Activated effector memory CD4-positive, alpha-beta T cell treated with Interleukin-2 at 50 U/mL for 16 hours (primary cell): ENCODE results near the gene MEF2A.

Source experiments
- DNase-seq: peaks from one replicate; pipeline ENCODE4 v3.0.0-alpha.2; 2020

MEF2A gene

DNA sequence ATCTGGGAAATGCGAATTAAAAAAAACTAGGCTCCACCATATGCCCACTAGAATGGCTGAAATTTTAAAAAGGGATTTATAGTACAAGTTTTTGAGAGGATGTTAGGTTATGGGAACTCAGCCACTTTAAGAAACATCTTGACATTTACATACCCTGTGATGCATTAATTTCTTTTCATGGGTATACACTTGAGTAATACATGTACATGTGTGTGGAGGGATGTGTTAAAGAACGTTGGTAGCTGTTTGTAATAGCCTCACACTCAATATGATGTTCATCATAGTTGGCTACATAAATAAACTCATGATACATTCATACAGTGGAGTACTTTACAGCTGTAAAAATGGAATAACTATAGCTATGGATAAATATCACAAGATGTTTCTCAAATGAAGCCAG is 40.9 kb downstream of the MEF2A start:
- DNase-seq = no peak

DNA sequence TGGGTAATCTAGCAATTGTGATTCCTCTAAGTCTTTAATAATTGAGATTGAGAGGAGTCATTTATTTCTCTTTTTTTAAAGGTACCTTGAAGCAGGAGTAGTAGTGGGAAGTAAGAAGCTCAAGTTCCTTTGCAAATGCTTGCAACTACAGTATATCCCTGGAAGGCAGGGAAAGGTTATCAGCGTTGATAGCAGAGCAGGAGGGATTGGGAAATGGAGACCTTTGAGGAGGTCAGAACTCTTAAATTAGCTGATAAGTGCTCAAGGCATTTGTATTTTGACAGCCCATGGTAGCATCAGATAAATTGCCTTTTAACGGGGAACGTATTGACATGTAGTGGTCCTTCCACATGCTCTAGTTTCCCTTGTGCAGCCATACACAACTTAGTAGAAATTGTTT is 47.7 kb downstream of the MEF2A start:
- no peak for DNase-seq

DNA sequence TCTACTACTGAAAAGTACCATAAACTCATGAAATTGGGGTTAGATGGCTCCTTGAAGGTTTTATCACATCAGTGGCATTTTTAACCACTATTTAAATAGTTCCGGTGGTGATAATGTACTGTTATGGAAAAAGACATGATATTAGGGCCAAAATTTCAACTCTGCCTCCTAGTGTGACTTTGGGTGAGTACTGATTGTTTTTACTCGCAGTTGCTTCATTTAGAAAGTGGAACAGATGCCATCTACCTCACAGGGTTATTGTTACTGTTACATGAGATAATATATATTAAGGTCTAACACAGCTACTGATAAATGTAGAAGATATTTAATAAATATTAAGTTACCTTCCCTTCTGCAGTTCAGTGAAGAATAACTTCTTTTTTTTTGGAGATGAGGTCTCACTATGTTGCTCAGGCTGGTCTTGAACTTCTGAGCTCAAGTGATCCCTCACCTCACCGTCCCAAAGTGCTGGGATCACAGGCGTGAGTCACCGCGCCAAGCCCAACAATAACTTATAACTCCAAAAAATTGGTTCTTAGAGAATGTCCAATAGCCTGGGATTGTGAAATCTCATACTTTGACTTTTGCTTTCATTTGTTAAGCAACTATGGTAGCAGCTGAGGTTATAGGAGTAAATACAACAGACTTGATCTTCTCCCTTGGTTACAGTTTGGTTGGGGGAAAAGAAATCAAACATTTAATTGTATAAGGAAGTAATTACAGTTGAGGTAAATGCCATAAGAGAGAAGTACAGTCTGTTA is 48.3 kb downstream of the MEF2A start:
- DNase-seq = no peak

DNA sequence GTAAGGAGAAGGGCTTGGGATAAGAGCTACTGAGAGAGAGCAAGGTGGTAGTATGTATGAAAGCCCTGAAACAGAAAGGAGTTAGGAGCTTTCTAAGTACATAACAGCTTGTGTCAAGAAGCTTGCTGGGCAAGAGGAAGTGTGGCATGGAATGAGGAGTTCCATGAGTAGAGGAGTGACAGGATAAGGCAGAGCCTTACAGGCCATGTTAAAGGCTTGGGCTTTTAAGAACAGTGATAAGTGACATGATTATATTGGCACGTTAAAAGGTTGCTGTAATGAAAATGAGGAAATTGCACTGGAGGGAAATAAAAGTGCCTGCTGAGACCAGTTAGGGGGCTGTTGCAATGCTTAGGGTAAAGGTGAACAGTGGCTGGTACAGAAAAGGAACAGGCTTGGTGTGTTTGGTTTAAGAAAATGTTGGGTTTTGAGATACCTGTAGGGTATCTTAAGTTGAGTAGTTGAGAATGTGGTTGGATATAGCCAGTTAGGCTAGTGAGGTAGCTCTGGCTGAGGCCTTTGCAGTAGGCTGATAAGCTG is 49.0 kb downstream of the MEF2A start:
- DNase-seq = no peak

DNA sequence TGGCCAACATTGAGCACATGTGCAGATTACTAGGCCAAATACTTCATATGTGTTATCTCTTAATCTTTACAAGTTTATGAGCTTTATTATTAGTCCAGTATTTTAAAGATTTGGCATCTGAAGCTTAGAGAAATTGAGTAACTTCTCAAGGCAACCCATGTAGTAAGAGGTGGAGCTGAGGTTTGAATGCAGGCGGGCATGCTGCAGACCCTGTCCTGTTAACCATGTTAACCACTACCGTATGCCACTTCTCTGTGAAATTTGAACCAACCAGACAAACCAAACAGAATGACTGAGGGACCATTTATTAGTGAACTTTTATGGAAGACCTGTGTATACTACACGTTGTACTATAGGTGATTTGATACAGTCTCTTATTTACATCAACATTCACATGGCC is 49.7 kb downstream of the MEF2A start:
- DNase-seq = no peak

DNA sequence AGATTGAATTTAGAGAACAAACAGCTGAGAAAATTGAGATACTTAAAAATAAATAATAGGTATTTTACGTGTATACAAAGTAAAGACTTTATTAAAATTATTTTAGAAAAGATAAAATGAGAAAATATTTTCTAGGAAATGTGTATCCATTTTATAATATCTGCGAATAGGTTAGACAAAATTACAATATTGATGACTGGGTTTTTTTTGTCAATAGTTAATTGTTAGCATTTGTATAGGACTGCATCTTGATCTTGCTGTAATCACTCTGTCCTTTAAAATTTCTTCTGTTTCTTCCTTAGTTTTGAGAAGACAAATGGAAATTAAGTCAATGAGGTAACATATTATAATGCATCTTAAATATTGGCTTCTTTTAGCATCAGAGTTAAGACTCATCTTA is 50.3 kb downstream of the MEF2A start:
- DNase-seq = no peak

DNA sequence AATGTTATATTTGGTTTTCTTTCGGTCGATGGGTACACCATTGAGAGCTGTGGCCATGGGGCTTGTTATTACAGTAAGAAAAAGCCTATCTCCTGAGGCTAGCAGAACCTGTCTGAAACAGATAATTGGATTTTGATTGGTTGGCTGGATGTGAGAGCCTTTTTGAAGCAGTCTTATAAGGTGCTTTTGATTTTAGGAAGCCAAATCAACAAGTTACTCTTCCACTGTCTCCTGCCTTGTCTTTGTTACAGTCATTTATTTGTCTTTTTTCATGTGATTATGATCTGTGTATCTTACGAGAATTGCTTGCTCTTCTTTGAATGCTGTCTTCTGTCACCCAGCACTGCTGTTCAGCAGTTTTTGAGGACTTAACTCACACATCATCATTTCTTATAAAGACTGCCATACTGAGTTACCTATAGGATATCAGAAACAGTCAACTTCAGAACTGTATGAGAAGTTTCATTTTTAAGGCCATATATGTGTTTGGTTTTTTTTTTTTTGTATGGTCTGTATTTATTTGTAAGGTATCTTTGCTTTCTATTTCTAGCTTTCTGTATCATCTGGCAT is 51.1 kb downstream of the MEF2A start:
- no peak for DNase-seq

DNA sequence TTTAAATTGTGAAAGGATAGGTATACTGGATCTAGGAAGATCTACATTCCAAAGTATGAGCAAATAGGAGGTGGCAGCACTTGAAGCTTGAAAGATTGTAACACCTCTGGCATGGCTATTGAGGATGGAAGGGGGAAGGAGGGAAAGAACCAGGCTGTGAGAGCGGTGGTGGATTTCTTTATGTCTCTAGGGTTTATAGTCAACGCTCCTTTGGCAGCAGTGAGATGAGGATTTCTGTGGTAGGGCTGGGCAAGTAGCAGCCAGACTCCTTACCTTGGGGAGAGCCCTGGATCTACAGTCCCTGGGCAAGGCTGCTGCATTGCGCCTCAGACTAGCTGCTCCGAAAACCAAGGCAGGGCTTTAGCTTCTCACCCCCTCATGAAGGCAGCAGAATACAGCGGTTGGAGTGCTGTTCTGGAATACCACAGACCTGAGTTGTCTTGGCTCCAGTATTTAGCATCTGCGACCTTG is 53.2 kb downstream of the MEF2A start:
- no peak for DNase-seq

DNA sequence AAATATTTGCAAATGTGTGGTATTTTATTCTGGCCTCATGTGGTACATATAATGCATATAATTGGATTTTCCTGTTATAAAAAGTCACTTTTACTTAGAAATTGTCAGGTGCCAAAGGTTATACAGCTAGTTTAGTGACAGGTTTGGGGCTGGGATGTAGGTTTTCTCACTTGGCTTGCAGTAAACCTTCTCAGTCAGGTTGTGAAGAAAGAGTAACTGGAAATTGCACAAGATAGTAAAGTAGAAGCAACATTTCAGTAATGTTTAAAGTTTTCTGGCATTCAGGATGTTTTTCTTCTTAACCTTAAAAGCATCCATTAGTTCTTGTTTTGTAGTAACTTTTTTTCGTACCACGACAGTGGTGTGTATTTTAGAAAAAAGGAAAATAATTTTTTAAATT is 53.9 kb downstream of the MEF2A start:
- DNase-seq = no peak

DNA sequence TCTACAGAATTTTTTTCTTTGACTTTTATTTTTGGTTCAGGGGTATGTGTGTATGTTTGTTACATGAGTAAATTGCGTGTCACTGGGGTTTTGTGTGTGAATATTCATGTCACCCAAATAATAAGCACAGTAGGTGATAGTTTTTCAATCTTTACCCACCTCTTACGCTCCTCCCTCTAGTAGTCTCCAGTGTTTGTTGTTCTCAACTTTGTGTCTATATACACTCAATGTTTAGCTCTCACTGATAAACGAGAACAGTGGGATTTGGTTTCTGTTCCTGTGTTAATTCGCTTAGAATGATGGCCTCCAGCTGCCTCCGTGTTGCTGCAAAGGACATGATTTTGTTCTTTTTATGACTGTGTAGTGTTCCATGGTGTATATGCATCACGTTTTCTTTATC is 54.4 kb downstream of the MEF2A start:
- no peak for DNase-seq

DNA sequence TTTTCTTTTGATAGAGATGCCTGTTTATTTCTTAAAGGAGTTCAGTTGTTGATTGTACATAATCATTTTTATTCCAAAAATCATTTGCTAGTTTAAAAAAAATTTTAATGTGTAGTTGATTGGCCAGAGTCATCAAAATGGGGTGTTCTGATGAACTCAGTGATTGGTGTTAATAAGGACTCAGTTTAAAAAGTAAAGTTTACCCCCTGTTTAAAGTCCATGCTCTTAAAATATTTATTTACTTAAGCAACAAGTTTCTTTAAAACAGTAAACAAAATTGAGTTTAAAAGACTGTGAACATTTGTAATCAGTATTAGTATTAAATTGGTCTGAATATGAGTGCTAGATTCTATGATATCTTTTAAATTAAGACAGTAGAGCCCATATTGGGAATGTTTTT is 56.0 kb downstream of the MEF2A start:
- no peak for DNase-seq

DNA sequence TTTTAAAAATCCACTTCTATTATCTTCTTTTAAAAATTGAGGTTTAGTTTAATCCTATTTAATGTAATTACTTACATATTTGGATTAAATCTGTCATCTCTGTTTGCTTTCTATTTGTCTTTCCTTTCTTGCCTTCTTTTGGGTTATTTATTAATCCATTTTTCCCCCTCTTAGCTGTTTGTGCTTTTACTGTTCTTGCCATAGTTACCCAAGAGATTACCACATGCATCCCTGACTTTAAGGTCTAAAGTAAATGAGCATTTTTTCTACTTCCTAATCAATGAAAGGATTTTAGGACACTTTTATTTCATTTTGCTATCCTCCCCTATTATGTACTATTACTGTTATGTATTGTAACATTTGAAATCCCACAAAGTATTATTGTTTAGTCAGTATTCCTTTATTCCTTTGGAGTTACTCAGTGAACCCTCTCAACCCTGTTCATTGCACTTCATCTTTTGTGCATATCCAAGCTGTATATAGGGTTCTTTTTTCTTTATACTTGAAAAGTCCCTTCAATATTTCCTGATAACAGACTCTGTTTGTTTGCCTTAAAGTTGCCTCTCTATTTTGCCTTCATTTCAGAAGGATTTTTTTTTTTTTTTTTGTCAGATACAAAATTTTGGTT is 62.7 kb downstream of the MEF2A start:
- no peak for DNase-seq

DNA sequence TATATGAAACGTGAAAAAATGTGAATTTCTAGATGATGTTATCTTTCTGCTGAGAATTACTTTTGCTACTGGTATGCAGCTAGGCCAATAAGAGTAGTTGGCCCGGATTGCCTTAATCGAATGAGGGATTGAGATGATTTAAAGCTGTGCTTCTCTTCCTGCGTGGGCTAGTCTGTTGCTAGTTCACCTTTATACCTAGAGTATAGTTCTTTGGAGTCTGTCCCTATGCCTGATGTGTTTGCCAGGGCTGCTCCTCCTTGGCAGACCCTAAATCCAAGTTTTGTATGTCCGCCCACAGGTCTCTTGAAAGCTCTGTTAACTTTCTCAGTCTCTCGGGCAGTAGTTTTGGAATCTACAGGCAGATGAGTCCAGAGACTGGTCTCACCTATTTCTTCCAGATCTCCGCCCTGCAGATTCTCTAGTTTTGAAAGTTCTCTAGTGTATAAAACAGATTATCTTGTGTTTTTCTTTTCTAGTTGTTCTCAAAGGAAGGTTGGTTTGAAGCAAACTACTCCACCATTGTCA is 64.9 kb downstream of the MEF2A start:
- DNase-seq = no peak

DNA sequence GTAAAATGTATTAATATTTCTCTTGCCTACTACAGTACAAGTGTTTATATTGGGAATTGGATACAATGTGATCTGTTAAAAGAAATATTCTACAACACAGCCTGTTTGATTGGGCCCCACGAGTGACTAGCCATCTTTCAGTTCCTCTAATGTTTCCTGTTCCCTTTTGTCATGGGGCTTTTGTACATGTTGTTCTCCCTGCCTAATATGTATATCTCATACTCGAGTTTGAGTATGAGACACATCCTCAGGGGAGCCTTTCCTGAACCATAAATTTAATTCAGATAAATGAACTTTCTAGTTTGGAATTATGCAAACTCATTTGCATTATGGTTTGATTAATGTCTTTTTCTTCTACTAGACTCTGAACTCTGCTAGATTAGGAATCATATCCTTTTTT is 65.5 kb downstream of the MEF2A start:
- no peak for DNase-seq

DNA sequence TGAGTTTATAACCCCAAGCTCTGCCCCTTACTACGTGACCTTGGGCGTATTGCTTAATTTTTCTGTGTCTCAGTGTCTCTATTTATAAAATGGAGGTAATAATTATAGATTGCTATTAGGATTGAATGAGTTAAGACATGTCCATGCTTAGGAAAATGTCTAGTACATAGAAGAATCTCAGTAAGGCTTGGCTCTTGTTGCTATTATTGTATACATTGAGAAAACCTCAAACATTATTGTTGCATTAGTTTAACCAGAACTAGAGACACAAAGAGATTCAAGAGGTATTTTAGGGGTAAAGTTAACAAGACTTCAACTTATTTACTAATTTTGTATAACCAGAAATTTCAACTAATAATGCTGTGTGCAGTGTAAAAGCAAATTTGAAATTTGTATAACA is 66.7 kb downstream of the MEF2A start:
- no peak for DNase-seq

DNA sequence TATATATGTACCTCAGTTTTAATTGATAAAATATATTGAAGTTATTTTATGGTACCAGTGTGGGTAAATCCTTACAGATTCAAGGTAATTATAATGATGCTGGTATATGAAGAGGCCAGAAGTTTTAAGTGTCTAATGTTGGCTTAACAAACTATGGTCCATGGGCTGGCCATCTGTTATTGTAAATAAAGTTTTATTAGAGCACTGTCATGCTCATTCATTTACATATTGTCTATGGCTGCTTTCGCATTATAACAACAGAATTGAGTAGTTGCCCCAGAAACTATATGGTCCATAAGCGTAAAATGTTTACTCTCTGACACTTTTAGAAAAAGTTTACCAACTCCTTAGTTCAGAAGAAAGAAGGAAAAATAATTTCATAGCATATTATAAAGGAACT is 67.9 kb downstream of the MEF2A start:
- DNase-seq = no peak

DNA sequence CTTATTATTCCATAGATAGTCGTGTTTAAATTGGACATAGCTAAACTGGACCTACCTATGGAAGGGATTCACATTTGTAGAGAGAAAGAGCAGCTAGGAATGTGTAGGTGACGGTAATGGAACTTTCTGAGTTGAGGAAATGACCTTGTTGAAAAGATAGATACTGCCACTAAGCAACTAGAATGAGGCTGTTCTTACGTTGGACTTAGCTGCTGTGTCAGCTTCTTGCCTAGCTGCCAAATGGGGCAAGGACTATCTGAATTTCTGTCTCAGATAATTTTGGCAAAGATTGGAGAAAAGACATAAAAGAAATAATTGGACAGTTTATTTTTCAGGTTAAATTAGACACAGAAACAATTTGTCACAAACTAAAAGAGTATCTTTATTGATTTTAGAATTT is 68.8 kb downstream of the MEF2A start:
- no peak for DNase-seq

DNA sequence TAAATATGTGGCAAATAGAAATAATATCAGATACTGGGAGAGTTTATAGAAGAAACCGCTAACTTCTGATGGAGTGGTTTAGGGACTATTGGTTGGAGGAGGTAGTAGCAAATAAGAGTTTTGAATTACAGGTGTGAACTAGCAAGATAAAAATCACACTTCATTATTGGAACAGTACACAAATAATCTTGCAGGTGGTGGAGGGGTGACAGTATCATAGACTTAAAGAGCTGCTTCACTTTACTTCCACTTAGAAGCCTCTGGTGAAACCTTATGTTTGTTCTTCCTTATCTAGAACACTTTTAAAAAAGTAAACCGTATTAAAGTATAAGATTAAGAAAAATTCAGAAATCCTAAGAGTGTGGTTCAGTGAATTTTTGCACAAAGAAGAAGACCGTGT is 69.4 kb downstream of the MEF2A start:
- DNase-seq = no peak

DNA sequence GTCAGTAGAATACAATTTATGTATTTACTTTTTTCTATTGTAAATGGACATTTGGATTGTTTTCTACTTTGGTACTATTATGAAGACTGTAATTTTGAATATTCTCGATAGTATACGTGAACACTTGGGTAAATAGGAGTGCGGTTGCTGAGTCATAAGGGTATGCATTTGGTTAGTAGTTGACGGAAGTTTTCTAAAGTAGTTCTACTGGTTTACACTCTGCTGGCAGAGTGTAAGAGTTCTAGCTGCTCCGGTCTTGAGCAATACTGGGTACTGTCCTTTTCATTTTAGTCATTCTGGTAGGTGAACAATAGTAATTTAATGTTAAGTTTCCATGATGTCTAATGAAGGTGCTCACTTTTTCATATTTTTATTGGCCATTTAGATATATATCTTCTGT is 70.0 kb downstream of the MEF2A start:
- no peak for DNase-seq

DNA sequence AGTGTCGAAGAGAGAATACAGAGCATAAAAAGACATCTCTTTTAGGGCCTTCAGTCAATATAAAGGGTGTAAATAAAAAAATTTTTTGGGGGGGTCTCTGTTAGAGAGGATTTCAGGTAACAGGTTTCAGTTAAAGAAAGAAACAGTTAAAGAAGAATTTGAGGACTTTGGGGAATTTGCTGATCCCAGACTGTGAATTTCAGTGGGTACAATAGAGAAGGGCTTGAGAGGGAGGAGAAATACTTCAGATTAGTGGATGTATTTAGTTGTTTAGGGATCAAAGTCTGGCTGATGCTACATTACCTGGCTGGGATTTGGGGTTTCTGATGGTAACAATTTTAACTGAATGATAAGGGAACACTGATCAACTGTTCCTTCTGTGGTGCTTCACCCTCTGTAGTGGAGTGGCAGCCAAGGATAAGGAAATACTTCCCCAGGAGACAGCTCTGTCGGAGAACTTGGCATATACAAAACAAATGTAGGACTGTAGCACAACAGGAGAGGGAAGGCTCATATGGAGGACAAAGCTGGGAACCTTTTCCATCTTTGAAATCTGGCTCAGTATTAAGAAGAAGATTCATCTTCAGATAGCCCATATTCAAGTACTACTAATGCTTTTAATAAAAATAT is 79.2 kb downstream of the MEF2A start:
- no peak for DNase-seq

DNA sequence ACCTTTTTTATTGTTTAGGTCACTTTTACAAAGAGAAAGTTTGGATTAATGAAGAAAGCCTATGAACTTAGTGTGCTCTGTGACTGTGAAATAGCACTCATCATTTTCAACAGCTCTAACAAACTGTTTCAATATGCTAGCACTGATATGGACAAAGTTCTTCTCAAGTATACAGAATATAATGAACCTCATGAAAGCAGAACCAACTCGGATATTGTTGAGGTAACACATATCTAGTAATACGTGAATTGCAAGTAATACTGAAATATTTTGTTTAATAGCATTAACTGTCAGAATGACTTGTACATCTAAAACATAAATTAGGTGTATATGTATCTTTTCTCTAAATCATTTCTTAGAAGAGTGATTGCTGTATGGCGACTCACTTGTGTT is 79.8 kb downstream of the MEF2A start:
- DNase-seq = no peak

DNA sequence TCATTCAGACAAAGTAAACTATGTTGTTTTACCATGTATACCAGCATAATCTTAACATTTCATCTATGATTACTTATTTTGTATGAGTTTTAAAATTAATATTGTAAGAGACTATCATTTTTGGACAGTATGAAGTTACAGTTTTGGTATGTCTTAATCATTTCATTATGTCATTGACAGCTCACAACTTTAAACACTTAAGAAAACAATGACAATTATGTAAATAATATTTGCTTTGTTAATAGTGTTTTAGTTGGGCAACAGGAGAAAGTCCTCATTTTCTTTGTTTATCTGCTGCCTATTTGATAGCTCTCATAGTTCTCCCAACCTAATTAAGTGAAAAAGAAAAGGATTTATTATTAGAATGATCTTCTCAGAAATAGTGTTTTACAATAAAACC is 80.2 kb downstream of the MEF2A start:
- no peak for DNase-seq

DNA sequence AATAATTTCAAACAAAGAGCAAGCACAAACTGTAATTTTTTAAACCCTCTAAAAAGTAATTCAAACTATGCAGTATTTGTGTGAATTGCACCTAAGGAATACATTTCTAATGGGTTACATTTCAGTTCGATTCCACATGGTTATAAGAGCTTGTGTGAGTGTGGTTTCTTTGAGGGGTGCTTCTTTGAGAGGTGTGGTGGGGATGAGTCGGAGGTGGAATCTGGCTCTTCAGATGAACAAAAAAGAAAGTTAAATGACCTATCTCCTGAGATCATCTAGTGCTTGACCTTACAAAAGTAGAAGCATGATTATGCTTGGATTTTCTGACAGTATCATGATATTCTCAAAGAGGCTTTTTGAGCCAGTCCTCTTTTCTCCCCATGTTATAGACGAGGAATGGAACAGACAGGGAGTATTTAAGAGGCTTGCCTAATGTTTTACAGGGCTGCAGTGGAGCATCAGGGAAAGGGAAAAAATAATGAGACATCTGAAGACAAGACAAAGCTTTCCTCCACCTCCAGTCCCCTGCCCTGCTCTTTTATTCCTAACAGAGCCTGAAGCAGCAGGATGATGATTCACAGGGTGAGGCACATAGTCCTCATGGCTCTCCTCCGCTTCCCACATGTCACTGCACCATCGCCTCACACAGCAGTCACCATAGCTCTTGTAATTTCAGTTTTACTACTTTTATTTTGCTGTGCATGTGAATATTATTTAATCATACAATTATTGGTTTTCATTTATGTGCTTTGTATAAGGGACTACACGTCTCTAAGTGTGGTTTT is 85.4 kb downstream of the MEF2A start:
- DNase-seq = no peak
